Natural killer cell (primary cell): ENCODE results near the gene C1orf159. TPM values are rescaled to one million over a fixed set of nuclear protein-coding genes. Genes with fewer than 3 reads are reported as not detected.
"Not testable (repeated sequence)": the region's sequence is repeated elsewhere in the genome, so short reads cannot be mapped to it uniquely, and the experiment has no call there.

Experiments
- ATAC-seq, 3 donors: fragments of 150-1000 bp in 2 of 3; fragments of 200-7000 bp in 1 of 3; cut with Tn5 transposase; 1 replicate in 1 of 3; 2 replicates in 2 of 3; pipeline ENCODE4 v1.10.0; 2021; ENCODE audit warnings: mild to moderate bottlenecking in 2 of 3, moderate library complexity in 2 of 3
- DNase-seq, 2 donors: peaks; one replicate each; pipeline versions ENCODE4 v3.0.0 to v3.0.0-alpha.2; 2013 to 2021; ENCODE audit warnings: mixed read lengths in 1 of 2
- H3K27ac ChIP-seq: one replicate; pipeline ENCODE4 v1.5.1; 2013; ENCODE audit warnings: mild to moderate bottlenecking, low read length
- H3K27me3 ChIP-seq: one replicate; pipeline ENCODE4 v1.6.1; 2013; ENCODE audit warnings: low read length; ENCODE audit not compliant: control insufficient read depth, insufficient read depth
- H3K36me3 ChIP-seq: one replicate; pipeline ENCODE4 v1.6.1; 2013; ENCODE audit warnings: low read length; ENCODE audit not compliant: control insufficient read depth, insufficient read depth
- H3K4me1 ChIP-seq: one replicate; pipeline ENCODE4 v1.6.1; 2013; ENCODE audit warnings: low read length; ENCODE audit not compliant: control insufficient read depth, insufficient read depth
- H3K4me3 ChIP-seq: one replicate; pipeline ENCODE4 v1.5.1; 2013; ENCODE audit warnings: low read length
- H3K9me3 ChIP-seq: one replicate; pipeline ENCODE4 v1.6.1; 2013; ENCODE audit warnings: low read length; ENCODE audit not compliant: control insufficient read depth, insufficient read depth
- H3K27ac Mint-ChIP-seq, 2 donors: one replicate each; pipeline ENCODE4 v1.8.0; 2022; ENCODE audit warnings: mild to moderate bottlenecking in 2 of 2, mixed read lengths in 2 of 2, moderate library complexity in 1 of 2
- H3K27me3 Mint-ChIP-seq, 2 donors: one replicate each; pipeline ENCODE4 v1.8.0; 2022; ENCODE audit warnings: low read depth in 2 of 2, mixed read lengths in 2 of 2
- H3K36me3 Mint-ChIP-seq: one replicate; pipeline ENCODE4 v1.8.0; 2022; ENCODE audit warnings: mixed read lengths
- H3K4me1 Mint-ChIP-seq, 2 donors: one replicate each; pipeline ENCODE4 v1.8.0; 2022; ENCODE audit warnings: mixed read lengths in 2 of 2
- H3K4me3 Mint-ChIP-seq: one replicate; pipeline ENCODE4 v1.8.0; 2022; ENCODE audit warnings: mild to moderate bottlenecking, moderate library complexity, mixed read lengths
- H3K9me3 Mint-ChIP-seq, 2 donors: one replicate each; pipeline ENCODE4 v1.8.0; 2022; ENCODE audit warnings: mixed read lengths in 2 of 2
- CTCF ChIP-seq: fragments of 200-600 bp; IDR thresholded peaks from one replicate; pipeline ENCODE4 v1.8.0; 2022; ENCODE audit warnings: antibody characterized with exemption
- WGBS: methylation state at CpG from one replicate; pipeline ENCODE4 v1.1.7; 2013; ENCODE audit warnings: missing lambda C conversion rate; ENCODE audit not compliant: insufficient coverage; 5-methylcytosine and 5-hydroxymethylcytosine counted together
- intact Hi-C: fragments of 100-400 bp; cut with micrococcal nuclease; formaldehyde crosslinking; loops from one replicate; pipeline ENCODE4 v1.14.2; 2022
- total RNA-seq, 4 donors: library from RNA; stranded (reverse); fragments of 120-200 nt in 1 of 4; gene quantifications; one replicate each; pipeline versions ENCODE4 v1.2.3 to v1.2.4, GENCODE V29; 2013 to 2022

The C1orf159 gene
- total RNA-seq, 3 donors from 2014 or later (not counting 1 experiment from before 2014, with no cell fraction given): 19.6 to 25.1 (median 21.5) TPM

GRCh38 chr1:1080951-1081310, 35.0 kb downstream of the C1orf159 start:
- 65% methylated on average over 9 of the region's 9 CpGs for WGBS
- H3K4me1 Mint-ChIP-seq: peaks cover 0 to 4% of the 10 kb centered on the region in 2 donors
- intact Hi-C loops: no loop called here
- Histone ChIP-seq H3K27ac (no peak overlapping the region), H3K36me3 (no peaks in the 10 kb centered on the region), H3K4me3 (no peak overlapping the region), H3K4me1 (peaks cover 13% of the 10 kb centered on the region), H3K9me3 (no peaks in the 10 kb centered on the region), H3K27me3 (peaks cover 8% of the 10 kb centered on the region)
- no peak for TF ChIP-seq CTCF
- H3K4me3 Mint-ChIP-seq: no peak overlapping the region
- no peak overlapping the region for H3K27ac Mint-ChIP-seq
- H3K9me3 Mint-ChIP-seq: no peaks in the 10 kb centered on the region
- no peak for ATAC-seq
- H3K36me3 Mint-ChIP-seq: no peaks in the 10 kb centered on the region
- DNase-seq: no peak
- H3K27me3 Mint-ChIP-seq: no peaks in the 10 kb centered on the region

GRCh38 chr1:1080122-1080757, 35.6 kb downstream of the C1orf159 start:
- no peak overlapping the region for H3K4me3 Mint-ChIP-seq
- no peak overlapping the region for H3K27ac Mint-ChIP-seq
- 6% methylated on average over 16 of the region's 23 CpGs for WGBS
- Histone ChIP-seq H3K4me1 (peaks cover 13% of the 10 kb centered on the region), H3K27ac (no peak overlapping the region), H3K4me3 (no peak overlapping the region), H3K27me3 (peaks cover 8% of the 10 kb centered on the region), H3K9me3 (no peaks in the 10 kb centered on the region), H3K36me3 (no peaks in the 10 kb centered on the region)
- peaks cover 0 to 4% of the 10 kb centered on the region in 2 donors for H3K4me1 Mint-ChIP-seq
- intact Hi-C loops: no loop called here
- TF ChIP-seq CTCF: no peak
- H3K27me3 Mint-ChIP-seq: no peaks in the 10 kb centered on the region
- DNase-seq (no peak), ATAC-seq (peak in 2 of 3 donors; percentile 33 to 55)
- no peaks in the 10 kb centered on the region for H3K9me3 Mint-ChIP-seq
- H3K36me3 Mint-ChIP-seq: no peaks in the 10 kb centered on the region

GRCh38 chr1:1079408-1080121, 36.3 kb downstream of the C1orf159 start:
- H3K4me1 Mint-ChIP-seq: peaks cover 0 to 4% of the 10 kb centered on the region in 2 donors
- no peak overlapping the region for H3K27ac ChIP-seq
- H3K9me3 Mint-ChIP-seq: no peaks in the 10 kb centered on the region
- no peaks in the 10 kb centered on the region for H3K36me3 Mint-ChIP-seq
- H3K27me3 Mint-ChIP-seq: peaks cover 0 to 3% of the 10 kb centered on the region in 2 donors
- H3K27me3 ChIP-seq: peaks cover 8% of the 10 kb centered on the region
- 2% methylated on average over 38 of the region's 38 CpGs for WGBS
- H3K4me1 ChIP-seq: peaks cover 13% of the 10 kb centered on the region
- DNase-seq (peak; percentile 20 to 55), ATAC-seq (peak; percentile 65 to 82 (median 77))
- TF ChIP-seq CTCF: no peak
- H3K4me3 Mint-ChIP-seq: no peak overlapping the region
- H3K36me3 ChIP-seq: no peaks in the 10 kb centered on the region
- H3K9me3 ChIP-seq: no peaks in the 10 kb centered on the region
- H3K27ac Mint-ChIP-seq: peak overlapping the region in 1 of 2 donors; percentile 38
- H3K4me3 ChIP-seq: no peak overlapping the region
- intact Hi-C loops: no loop called here

GRCh38 chr1:1077396-1077795, 38.5 kb downstream of the C1orf159 start:
- peaks cover 13% of the 10 kb centered on the region for H3K4me1 ChIP-seq
- H3K9me3 ChIP-seq, H3K4me3 ChIP-seq, H3K4me1 Mint-ChIP-seq, H3K9me3 Mint-ChIP-seq, DNase-seq, ATAC-seq, H3K27ac ChIP-seq, H3K27me3 Mint-ChIP-seq, intact Hi-C loops, H3K36me3 ChIP-seq, H3K27me3 ChIP-seq, H3K27ac Mint-ChIP-seq, H3K36me3 Mint-ChIP-seq, H3K4me3 Mint-ChIP-seq: not testable (repeated sequence)
- no CpG with 5 or more reads among the region's 21 CpGs for WGBS
